Prostate gland (tissue), 2 donors: ENCODE measurements around the gene AHNAK2.
"Not testable (repeated sequence)": the region's sequence is repeated elsewhere in the genome, so short reads cannot be mapped to it uniquely, and the experiment has no call there.

Source experiments
- POLR2AphosphoS5 ChIP-seq: sonication (generic); formaldehyde crosslinking; IDR thresholded peaks from one replicate; pipeline ENCODE4 v1.6.1; 2017; ENCODE audit warnings: antibody characterized with exemption
- TF ChIP-seq, protein P1 (sequence below), 4 experiments: fragments of 200-600 bp in 2 of 4; fragments of 450-650 bp in 2 of 4; sonication (generic) in 2 of 4; IDR thresholded peaks; 1 replicate in 3 of 4; 2 replicates in 1 of 4; pipeline ENCODE4 v1.5.1; 2016 to 2019; ENCODE audit warnings: antibody characterized with exemption in 4 of 4, mild to moderate bottlenecking in 2 of 4, moderate library complexity in 2 of 4

DNA sequence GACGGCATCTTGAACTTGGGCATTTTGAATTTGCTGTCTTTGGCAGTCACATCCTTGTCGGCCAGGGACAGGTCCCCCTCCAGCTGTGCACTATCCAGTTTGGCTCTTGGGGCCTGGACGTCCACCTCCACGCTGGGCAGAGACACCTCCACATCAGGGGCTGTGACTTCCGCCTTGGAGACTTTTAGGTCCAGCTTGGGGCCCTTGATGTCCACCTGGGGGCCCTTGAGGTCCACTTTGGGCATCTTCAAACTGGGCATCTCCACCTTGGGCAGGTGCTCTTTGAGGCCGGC lies 34.2 kb downstream of the AHNAK2 start:
- TF ChIP-seq, protein P1, sequence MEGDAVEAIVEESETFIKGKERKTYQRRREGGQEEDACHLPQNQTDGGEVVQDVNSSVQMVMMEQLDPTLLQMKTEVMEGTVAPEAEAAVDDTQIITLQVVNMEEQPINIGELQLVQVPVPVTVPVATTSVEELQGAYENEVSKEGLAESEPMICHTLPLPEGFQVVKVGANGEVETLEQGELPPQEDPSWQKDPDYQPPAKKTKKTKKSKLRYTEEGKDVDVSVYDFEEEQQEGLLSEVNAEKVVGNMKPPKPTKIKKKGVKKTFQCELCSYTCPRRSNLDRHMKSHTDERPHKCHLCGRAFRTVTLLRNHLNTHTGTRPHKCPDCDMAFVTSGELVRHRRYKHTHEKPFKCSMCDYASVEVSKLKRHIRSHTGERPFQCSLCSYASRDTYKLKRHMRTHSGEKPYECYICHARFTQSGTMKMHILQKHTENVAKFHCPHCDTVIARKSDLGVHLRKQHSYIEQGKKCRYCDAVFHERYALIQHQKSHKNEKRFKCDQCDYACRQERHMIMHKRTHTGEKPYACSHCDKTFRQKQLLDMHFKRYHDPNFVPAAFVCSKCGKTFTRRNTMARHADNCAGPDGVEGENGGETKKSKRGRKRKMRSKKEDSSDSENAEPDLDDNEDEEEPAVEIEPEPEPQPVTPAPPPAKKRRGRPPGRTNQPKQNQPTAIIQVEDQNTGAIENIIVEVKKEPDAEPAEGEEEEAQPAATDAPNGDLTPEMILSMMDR (IDR thresholded peaks at IDR 0.05): not testable (repeated sequence)
- TF ChIP-seq POLR2AphosphoS5: not testable (repeated sequence)
